OCI-LY1 (cell line): ENCODE results near the gene HSPBAP1.
"Not testable (repeated sequence)": the region's sequence is repeated elsewhere in the genome, so short reads cannot be mapped to it uniquely, and the experiment has no call there.

Experiments used
- CTCF ChIP-seq: fragments of 200-600 bp; sonication (generic), shearing (Covaris generic); IDR thresholded peaks from 2 replicates; pipeline ENCODE4 v1.5.1; 2017; ENCODE audit warnings: mild to moderate bottlenecking, antibody characterized with exemption, low read length, moderate library complexity, mixed read lengths
- EZH2 ChIP-seq: fragments of 200-600 bp; sonication (generic), shearing (Covaris generic); IDR thresholded peaks from 2 replicates; pipeline ENCODE4 v1.8.0; 2017; ENCODE audit warnings: borderline replicate concordance, mixed run types, mild to moderate bottlenecking, antibody characterized with exemption, low read length, moderate library complexity, mixed read lengths

GRCh38 chr3:122710616-122711251 is 82.9 kb downstream of the HSPBAP1 start:
- not testable (repeated sequence) for TF ChIP-seq CTCF, EZH2
